ENCODE measurements around the gene ZNF593OS.

The ZNF593OS gene

DNA sequence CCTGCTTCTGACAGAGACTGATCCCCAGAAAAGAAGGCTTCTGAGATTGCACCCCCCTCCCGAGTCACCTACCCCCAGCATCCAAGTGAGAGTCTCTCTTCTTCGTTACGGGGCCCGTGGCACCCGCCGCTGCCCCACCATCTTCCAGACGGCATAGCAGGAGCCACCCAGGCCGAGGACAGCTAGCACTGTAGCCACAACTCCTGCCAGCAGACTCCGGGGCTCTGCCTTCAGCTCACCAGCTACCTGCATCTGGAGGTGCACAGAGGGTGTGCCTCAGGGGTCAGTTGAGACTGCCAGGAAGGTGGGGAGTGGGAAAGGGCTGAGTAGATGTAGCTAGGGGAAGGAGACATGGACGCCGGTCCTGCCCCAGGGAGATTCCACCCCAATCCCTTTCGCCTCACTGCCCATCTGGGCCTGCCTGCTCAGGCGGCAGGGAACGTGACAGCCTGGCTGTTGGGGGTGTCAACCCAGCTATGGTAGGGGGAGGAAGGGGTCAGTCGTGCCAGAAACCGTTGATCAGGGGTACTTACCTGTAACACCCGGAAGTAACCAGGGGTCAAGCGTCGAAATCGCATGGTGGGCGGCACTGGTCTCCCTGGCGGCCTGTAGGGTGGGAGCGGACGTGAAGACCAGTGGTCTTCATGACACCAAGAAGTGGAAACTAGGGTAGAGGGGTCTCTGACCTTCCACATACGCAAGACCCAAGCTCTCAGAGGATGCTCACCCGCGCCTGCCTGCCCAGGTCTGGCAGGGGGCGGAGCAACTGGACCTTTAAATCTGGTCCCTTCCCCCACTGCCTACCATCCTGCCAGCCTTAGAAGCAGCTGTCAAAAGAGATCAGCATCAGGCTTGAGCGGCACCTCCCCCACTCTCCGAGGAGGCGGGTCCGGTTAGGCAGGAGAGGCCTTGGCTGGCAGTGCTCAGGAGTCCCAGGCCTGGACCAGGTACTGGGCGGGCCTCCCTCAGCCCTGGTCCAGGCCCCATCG is at the start of gene ZNF593OS:
ZNF593OS (minus strand) TSS at position 749 of the 989 bp plus-strand sequence; CDS start at position 578, 171 bp downstream.
- peak within 1 kb of the TSS; percentile 89 for H3K4me3 ChIP-seq (ENCODE audit: low read length)
- no peaks in the 10 kb centered on the region for H3K9me3 ChIP-seq (ENCODE audit: control insufficient read depth, low read length)
- DNase-seq (ENCODE audit: low read depth): no peak
- peaks cover 15% of the 10 kb centered on the region for H3K4me1 ChIP-seq (ENCODE audit: control insufficient read depth, insufficient read depth, low read length)
- no peaks in the 10 kb centered on the region for H3K36me3 ChIP-seq (ENCODE audit: control insufficient read depth, insufficient read depth, low read length, severe bottlenecking)
- no peaks in the 10 kb centered on the region for H3K27me3 ChIP-seq (replicated peaks; ENCODE audit: control insufficient read depth, insufficient read depth, low read length)
- H3K9ac ChIP-seq (ENCODE audit: low read length): peak within 1 kb of the TSS; percentile 96

DNA sequence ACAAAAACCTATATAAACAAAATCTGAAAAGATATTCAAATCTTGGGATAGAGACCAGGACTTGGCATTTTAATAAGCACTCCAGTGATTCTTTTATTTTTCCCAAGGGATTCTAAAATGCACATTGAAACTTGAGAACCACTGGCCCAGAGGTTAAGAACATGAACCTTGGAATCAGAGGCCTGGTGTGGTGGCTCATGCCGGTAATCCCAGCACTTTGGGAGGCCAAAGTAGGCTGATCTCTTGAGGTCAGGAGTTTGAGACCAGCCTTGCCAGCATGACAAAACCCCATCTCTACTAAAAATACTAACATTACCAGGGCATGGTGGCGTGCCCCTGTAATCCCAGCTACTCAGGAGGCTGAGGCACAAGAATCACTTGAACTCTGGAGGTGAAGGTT is 49.5 kb upstream of the ZNF593OS start:
- Histone ChIP-seq H3K27me3 (replicated peaks; ENCODE audit: control insufficient read depth, insufficient read depth, low read length) (peaks cover 54% of the 10 kb centered on the region), H3K36me3 (ENCODE audit: control insufficient read depth, insufficient read depth, low read length, severe bottlenecking) (no peaks in the 10 kb centered on the region), H3K4me3 (ENCODE audit: low read length) (no peak overlapping the region), H3K9me3 (ENCODE audit: control insufficient read depth, low read length) (no peaks in the 10 kb centered on the region), H3K9ac (ENCODE audit: low read length) (no peak overlapping the region), H3K4me1 (ENCODE audit: control insufficient read depth, insufficient read depth, low read length) (peaks cover 4% of the 10 kb centered on the region)
- DNase-seq (ENCODE audit: low read depth): no peak

- H3K36me3 ChIP-seq (ENCODE audit: control insufficient read depth, insufficient read depth, low read length, severe bottlenecking): no peaks in the 10 kb centered on the region
- DNase-seq (ENCODE audit: low read depth): no peak
- H3K4me1 ChIP-seq (ENCODE audit: control insufficient read depth, insufficient read depth, low read length): peaks cover under 1% of the 10 kb centered on the region
- H3K4me3 ChIP-seq (ENCODE audit: low read length): no peak overlapping the region
- H3K9me3 ChIP-seq (ENCODE audit: control insufficient read depth, low read length): no peaks in the 10 kb centered on the region
- no peak overlapping the region for H3K9ac ChIP-seq (ENCODE audit: low read length)
- peaks cover 53% of the 10 kb centered on the region for H3K27me3 ChIP-seq (replicated peaks; ENCODE audit: control insufficient read depth, insufficient read depth, low read length)
Measured at GRCh38 chr1:26220199-26220912, 48.7 kb upstream of the ZNF593OS start.

GRCh38 chr1:26218906-26219494 is 47.4 kb upstream of the ZNF593OS start:
- no peaks in the 10 kb centered on the region for H3K4me1 ChIP-seq (ENCODE audit: control insufficient read depth, insufficient read depth, low read length)
- H3K27me3 ChIP-seq (replicated peaks; ENCODE audit: control insufficient read depth, insufficient read depth, low read length): peaks cover 46% of the 10 kb centered on the region
- no peak for DNase-seq (ENCODE audit: low read depth)
- H3K36me3 ChIP-seq (ENCODE audit: control insufficient read depth, insufficient read depth, low read length, severe bottlenecking): no peaks in the 10 kb centered on the region
- no peaks in the 10 kb centered on the region for H3K9me3 ChIP-seq (ENCODE audit: control insufficient read depth, low read length)
- H3K4me3 ChIP-seq (ENCODE audit: low read length): no peak overlapping the region
- no peak overlapping the region for H3K9ac ChIP-seq (ENCODE audit: low read length)

DNA sequence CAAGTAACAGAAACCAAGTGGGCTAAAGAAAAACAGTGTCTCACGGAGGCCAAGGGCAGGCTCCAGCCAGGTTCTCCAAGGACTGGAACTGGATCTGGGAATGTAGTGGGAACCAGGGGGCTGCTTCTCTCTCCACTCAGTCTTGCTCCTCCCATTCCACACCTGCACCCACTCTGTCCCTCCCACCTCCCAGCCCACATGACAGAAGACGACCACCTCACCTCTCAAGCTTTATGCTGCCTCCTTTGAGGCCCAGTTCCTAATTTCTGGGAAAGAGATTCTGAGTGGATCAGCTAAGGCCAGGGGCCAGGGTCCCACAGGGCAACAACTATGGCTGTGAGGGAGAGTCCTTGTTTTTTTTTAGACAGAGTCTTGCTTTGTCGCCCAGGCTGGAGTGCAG is 43.6 kb upstream of the ZNF593OS start:
- no peak for DNase-seq (ENCODE audit: low read depth)
- Histone ChIP-seq H3K4me3 (ENCODE audit: low read length) (no peak overlapping the region), H3K9me3 (ENCODE audit: control insufficient read depth, low read length) (no peaks in the 10 kb centered on the region), H3K36me3 (ENCODE audit: control insufficient read depth, insufficient read depth, low read length, severe bottlenecking) (no peaks in the 10 kb centered on the region), H3K4me1 (ENCODE audit: control insufficient read depth, insufficient read depth, low read length) (no peaks in the 10 kb centered on the region), H3K27me3 (replicated peaks; ENCODE audit: control insufficient read depth, insufficient read depth, low read length) (peaks cover 43% of the 10 kb centered on the region), H3K9ac (ENCODE audit: low read length) (no peak overlapping the region)

DNA sequence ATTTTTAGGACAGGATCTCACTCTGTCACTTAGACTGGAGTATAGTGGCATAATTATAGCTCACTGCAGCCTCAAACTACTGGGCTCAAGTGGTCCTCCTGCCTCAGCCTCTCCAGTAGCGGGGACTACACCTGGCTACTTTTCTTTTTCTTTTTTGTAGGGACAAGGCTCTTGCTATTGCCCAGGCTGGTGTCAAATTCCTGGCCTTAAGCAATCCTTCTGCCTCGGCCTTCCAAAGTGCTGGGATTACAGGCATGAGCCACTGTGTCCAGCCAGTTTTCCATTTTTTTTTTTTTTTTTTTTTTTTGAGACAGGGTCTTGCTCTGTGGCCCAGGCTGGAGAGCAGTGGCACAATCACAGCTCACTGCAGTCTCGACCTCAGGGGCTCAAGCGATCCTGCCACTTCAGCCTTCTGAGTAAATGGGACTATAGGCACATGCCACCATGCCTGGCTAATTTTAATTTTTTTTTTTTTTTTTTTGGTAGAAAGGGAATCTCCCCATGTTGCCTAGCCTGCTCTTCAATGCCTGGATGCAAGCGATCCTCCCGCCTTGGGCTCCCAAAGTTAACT is 41.8 kb upstream of the ZNF593OS start:
- Histone ChIP-seq H3K4me3 (ENCODE audit: low read length) (no peak overlapping the region), H3K9me3 (ENCODE audit: control insufficient read depth, low read length) (no peaks in the 10 kb centered on the region), H3K9ac (ENCODE audit: low read length) (no peak overlapping the region), H3K36me3 (ENCODE audit: control insufficient read depth, insufficient read depth, low read length, severe bottlenecking) (no peaks in the 10 kb centered on the region), H3K4me1 (ENCODE audit: control insufficient read depth, insufficient read depth, low read length) (no peaks in the 10 kb centered on the region), H3K27me3 (replicated peaks; ENCODE audit: control insufficient read depth, insufficient read depth, low read length) (peaks cover 43% of the 10 kb centered on the region)
- DNase-seq (ENCODE audit: low read depth): no peak

- H3K9ac ChIP-seq (ENCODE audit: low read length): no peak overlapping the region
- DNase-seq (ENCODE audit: low read depth): no peak
- no peaks in the 10 kb centered on the region for H3K9me3 ChIP-seq (ENCODE audit: control insufficient read depth, low read length)
- H3K36me3 ChIP-seq (ENCODE audit: control insufficient read depth, insufficient read depth, low read length, severe bottlenecking): no peaks in the 10 kb centered on the region
- H3K4me3 ChIP-seq (ENCODE audit: low read length): no peak overlapping the region
- H3K27me3 ChIP-seq (replicated peaks; ENCODE audit: control insufficient read depth, insufficient read depth, low read length): peaks cover 46% of the 10 kb centered on the region
- H3K4me1 ChIP-seq (ENCODE audit: control insufficient read depth, insufficient read depth, low read length): no peaks in the 10 kb centered on the region
Measured at GRCh38 chr1:26212726-26213125, 41.1 kb upstream of the ZNF593OS start.

DNA sequence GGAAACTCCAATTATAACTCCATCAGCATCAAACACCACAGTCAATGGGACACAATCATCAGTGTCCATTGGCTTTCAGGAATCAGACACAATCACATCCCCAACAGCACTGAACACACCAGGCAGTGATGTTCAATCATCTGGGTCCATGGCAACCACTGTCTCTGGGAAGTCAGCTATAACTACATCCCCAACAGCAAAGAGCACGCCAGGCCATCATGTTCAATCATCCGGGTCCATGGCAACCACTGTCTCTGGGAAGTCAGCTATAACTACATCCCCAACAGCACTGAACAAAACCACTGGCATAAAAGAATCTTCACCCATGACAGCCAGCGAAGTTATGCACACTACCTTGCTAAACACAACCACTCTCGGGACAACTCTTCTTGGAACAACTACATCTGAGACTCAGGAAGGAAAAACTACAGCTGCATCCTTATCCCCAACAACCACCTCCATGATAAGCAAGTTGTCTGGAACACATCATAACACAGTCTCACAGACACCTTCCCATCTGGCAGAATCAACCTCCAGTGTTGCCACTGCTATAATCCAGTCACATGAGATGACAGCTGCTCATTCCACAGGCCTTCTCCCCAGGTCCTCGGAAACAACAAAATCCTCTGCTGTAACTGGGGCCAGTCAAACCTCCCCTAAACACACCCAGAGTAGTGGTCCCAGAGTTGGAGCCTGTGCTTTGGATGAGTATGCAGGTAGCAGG is 38.7 kb upstream of the ZNF593OS start:
- DNase-seq (ENCODE audit: low read depth): no peak
- no peaks in the 10 kb centered on the region for H3K4me1 ChIP-seq (ENCODE audit: control insufficient read depth, insufficient read depth, low read length)
- no peak overlapping the region for H3K4me3 ChIP-seq (ENCODE audit: low read length)
- H3K9me3 ChIP-seq (ENCODE audit: control insufficient read depth, low read length): no peaks in the 10 kb centered on the region
- no peaks in the 10 kb centered on the region for H3K36me3 ChIP-seq (ENCODE audit: control insufficient read depth, insufficient read depth, low read length, severe bottlenecking)
- H3K27me3 ChIP-seq (replicated peaks; ENCODE audit: control insufficient read depth, insufficient read depth, low read length): peaks cover 29% of the 10 kb centered on the region
- H3K9ac ChIP-seq (ENCODE audit: low read length): no peak overlapping the region

DNA sequence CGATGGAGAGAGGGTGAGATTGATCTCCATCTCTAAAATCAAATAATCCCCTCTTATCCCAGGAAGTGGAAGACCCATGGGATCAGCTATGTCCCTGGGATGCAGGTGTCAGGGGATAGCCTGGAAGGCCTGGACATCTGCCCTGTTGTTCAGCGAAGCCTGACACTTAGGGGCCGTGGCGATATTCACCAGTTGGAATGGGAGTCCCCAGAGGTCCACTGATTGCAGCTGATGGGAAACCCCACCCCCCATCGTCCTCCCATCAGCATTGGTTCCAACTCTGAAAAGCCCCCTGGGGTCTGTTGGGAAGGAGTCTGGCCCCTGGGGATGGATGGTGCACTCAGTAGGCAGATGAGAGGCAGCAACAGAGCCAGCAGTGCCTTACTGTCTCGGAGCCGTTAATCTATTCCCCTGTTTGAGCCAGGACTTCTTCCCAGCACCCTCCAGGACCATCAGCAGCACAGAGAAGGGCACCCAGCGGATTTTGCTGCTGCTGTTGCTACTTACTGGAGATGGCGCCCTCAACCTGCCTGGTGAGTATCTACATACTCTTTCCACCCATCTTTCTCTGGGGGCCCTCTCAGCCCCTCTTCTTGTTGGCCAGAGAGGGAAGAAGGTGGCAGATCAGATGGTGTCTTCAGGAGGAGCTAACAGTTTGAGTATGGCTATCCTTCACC is 32.1 kb upstream of the ZNF593OS start:
- peaks cover 49% of the 10 kb centered on the region for H3K27me3 ChIP-seq (replicated peaks; ENCODE audit: control insufficient read depth, insufficient read depth, low read length)
- no peaks in the 10 kb centered on the region for H3K36me3 ChIP-seq (ENCODE audit: control insufficient read depth, insufficient read depth, low read length, severe bottlenecking)
- peaks cover 4% of the 10 kb centered on the region for H3K4me1 ChIP-seq (ENCODE audit: control insufficient read depth, insufficient read depth, low read length)
- H3K9me3 ChIP-seq (ENCODE audit: control insufficient read depth, low read length): no peaks in the 10 kb centered on the region
- H3K9ac ChIP-seq (ENCODE audit: low read length): no peak overlapping the region
- no peak for DNase-seq (ENCODE audit: low read depth)
- H3K4me3 ChIP-seq (ENCODE audit: low read length): no peak overlapping the region

DNA sequence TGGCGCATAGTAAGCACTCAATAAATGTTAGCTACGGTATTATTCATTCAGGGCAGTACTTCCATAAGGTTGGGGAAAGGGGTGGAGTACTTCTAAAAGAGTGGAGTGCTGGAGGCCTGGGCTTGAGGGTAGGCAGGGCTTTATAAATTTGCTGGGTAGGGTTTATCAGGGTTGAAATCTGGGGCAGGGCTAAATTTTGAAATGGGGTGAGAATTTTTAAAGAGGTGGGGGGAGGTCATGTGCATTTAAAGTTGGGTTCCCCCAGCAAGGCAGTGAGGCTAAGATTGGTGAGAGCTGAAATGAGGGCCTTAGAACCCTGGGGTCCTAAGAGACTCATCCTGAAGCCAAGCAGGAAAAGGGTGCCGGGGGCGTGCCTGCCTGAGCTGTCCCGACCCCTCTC is 28.8 kb upstream of the ZNF593OS start:
- Histone ChIP-seq H3K36me3 (ENCODE audit: control insufficient read depth, insufficient read depth, low read length, severe bottlenecking) (no peaks in the 10 kb centered on the region), H3K9me3 (ENCODE audit: control insufficient read depth, low read length) (no peaks in the 10 kb centered on the region), H3K9ac (ENCODE audit: low read length) (no peak overlapping the region), H3K4me3 (ENCODE audit: low read length) (no peak overlapping the region), H3K27me3 (replicated peaks; ENCODE audit: control insufficient read depth, insufficient read depth, low read length) (peaks cover 59% of the 10 kb centered on the region), H3K4me1 (ENCODE audit: control insufficient read depth, insufficient read depth, low read length) (peaks cover 4% of the 10 kb centered on the region)
- DNase-seq (ENCODE audit: low read depth): no peak

Data from adipocyte (in vitro differentiated cells).